K562 (cell line): ENCODE data around the gene PNPLA7. TPM values are rescaled to one million over a fixed set of nuclear protein-coding genes. Genes with fewer than 3 reads are reported as not detected.

Experiments
- ARHGAP35 ChIP-seq: fragments of 450-650 bp; IDR thresholded peaks from 2 replicates; pipeline ENCODE4 v1.6.1; 2018; ENCODE audit not compliant: partially characterized antibody
- BCLAF1 ChIP-seq, 2 experiments: fragments of 450-650 bp in 1 of 2; IDR thresholded peaks; 2 replicates each; pipeline ENCODE4 v1.6.1; 2011 to 2017; ENCODE audit warnings: low read depth in 2 of 2, antibody characterized with exemption in 1 of 2, borderline replicate concordance in 1 of 2, low read length in 1 of 2, mild to moderate bottlenecking in 1 of 2, mixed read lengths in 1 of 2; ENCODE audit not compliant: control insufficient read depth in 1 of 2
- CEBPG ChIP-seq, 3 experiments: fragments of 200-800 bp in 1 of 3; sonication (Bioruptor generic) in 1 of 3; sonication (generic) in 1 of 3; formaldehyde crosslinking in 1 of 3; IDR thresholded peaks in 2 of 3; conservative IDR thresholded peaks in 1 of 3; 2 replicates each; pipeline versions ENCODE4 v1.6.1 to v1.8.0; 2016 to 2022; ENCODE audit warnings: missing compliant biosample characterization in 2 of 3, missing genetic modification characterization in 2 of 3, mild to moderate bottlenecking in 1 of 3, missing genetic modification reagents in 1 of 3
- CLOCK ChIP-seq: fragments of 250-450 bp; sonication (Bioruptor Pico); IDR thresholded peaks from 2 replicates; pipeline ENCODE4 v1.4.0; 2020; ENCODE audit warnings: mild to moderate bottlenecking, moderate library complexity, borderline replicate concordance
- ESRRB ChIP-seq: fragments of 250-450 bp; sonication (Bioruptor Pico); IDR thresholded peaks from 2 replicates; pipeline ENCODE4 v1.5.0; 2020; ENCODE audit warnings: mild to moderate bottlenecking, moderate library complexity, borderline replicate concordance
- ETV5 ChIP-seq: sonication (generic); formaldehyde crosslinking; IDR thresholded peaks from 2 replicates; pipeline ENCODE4 v1.4.0; 2020; ENCODE audit warnings: low read depth, mild to moderate bottlenecking, missing genetic modification reagents
- IRF1 ChIP-seq: sonication (generic); formaldehyde crosslinking; IDR thresholded peaks from 2 replicates; pipeline ENCODE4 v1.8.0; 2022; ENCODE audit warnings: missing genetic modification reagents, mild to moderate bottlenecking, borderline replicate concordance
- KDM4B ChIP-seq, 2 experiments: fragments of 450-650 bp in 1 of 2; sonication (generic) in 1 of 2; IDR thresholded peaks; 2 replicates each; pipeline ENCODE4 v1.6.1; 2016 to 2017; ENCODE audit warnings: borderline replicate concordance in 2 of 2, antibody characterized with exemption in 1 of 2, low read depth in 1 of 2, mild to moderate bottlenecking in 1 of 2
- MEIS2 ChIP-seq: fragments of 450-650 bp; IDR thresholded peaks from 2 replicates; pipeline ENCODE4 v1.6.1; 2014; ENCODE audit warnings: mild to moderate bottlenecking; ENCODE audit not compliant: partially characterized antibody
- NCOA4 ChIP-seq: fragments of 450-650 bp; IDR thresholded peaks from 2 replicates; pipeline ENCODE4 v1.6.1; 2018; ENCODE audit warnings: mild to moderate bottlenecking; ENCODE audit not compliant: partially characterized antibody
- NFIX ChIP-seq: fragments of 250-450 bp; sonication (Bioruptor Pico); IDR thresholded peaks from 2 replicates; pipeline ENCODE4 v1.4.0; 2020; ENCODE audit warnings: low read depth, mild to moderate bottlenecking, moderate library complexity
- NFXL1 ChIP-seq: fragments of 450-650 bp; formaldehyde crosslinking; IDR thresholded peaks from 2 replicates; pipeline ENCODE4 v1.4.0; 2021; ENCODE audit warnings: mild to moderate bottlenecking
- NRF1 ChIP-seq, 2 experiments: fragments of 450-650 bp; IDR thresholded peaks in 1 of 2; conservative IDR thresholded peaks in 1 of 2; 2 replicates each; pipeline ENCODE4 v1.6.1; 2014; ENCODE audit warnings: mild to moderate bottlenecking in 2 of 2
- PHF8 ChIP-seq: fragments of 200-600 bp; sonication (generic); IDR thresholded peaks from 2 replicates; pipeline ENCODE4 v1.6.1; 2012; ENCODE audit warnings: mixed run types, mild to moderate bottlenecking, inconsistent platforms, low read length, moderate library complexity, borderline replicate concordance
- SP1 ChIP-seq: sonication (generic); formaldehyde crosslinking; IDR thresholded peaks from 2 replicates; pipeline ENCODE4 v1.8.1; 2022; ENCODE audit warnings: mild to moderate bottlenecking, missing genetic modification reagents
- TBP ChIP-seq: optimal IDR thresholded peaks from 2 replicates; pipeline ENCODE3; 2011; ENCODE audit warnings: low read depth, low read length, improper control_type of control experiment
- TFAP4 ChIP-seq: sonication (generic); formaldehyde crosslinking; IDR thresholded peaks from 2 replicates; pipeline ENCODE4 v1.8.0; 2022; ENCODE audit warnings: missing genetic modification reagents, mild to moderate bottlenecking, moderate library complexity, borderline replicate concordance
- YBX1 ChIP-seq: fragments of 450-650 bp; IDR thresholded peaks from 2 replicates; pipeline ENCODE4 v1.7.1; 2016; ENCODE audit warnings: mild to moderate bottlenecking
- ZNF644 ChIP-seq: fragments of 200-800 bp; sonication (Bioruptor generic); IDR thresholded peaks from 2 replicates; pipeline ENCODE4 v1.6.1; 2016; ENCODE audit warnings: low read depth, missing genetic modification characterization, missing compliant biosample characterization
- ZNF76 ChIP-seq: fragments of 250-450 bp; sonication (Bioruptor Pico); IDR thresholded peaks from 2 replicates; pipeline ENCODE4 v1.4.0; 2020; ENCODE audit warnings: mild to moderate bottlenecking, moderate library complexity, borderline replicate concordance
- polyA plus RNA-seq, 8 experiments: library from polyadenylated mRNA; depleted of rRNA in 4 of 8; stranded (reverse) in 5 of 8; unstranded in 3 of 8; fragments of >200 nt; fragmentation: Nextera tagmentation in 2 of 8; fragmentation: Illumina TruSeq in 1 of 8; extraction: Ambion mirVana in 2 of 8; extraction: Trizol in 1 of 8; gene quantifications; 2 replicates each; pipeline versions ENCODE4 v1.2.1 to v1.2.3, GENCODE V29; 2011 to 2014; ENCODE audit warnings: inconsistent platforms in 1 of 8, missing spikeins in 1 of 8
- total RNA-seq, 7 experiments: library from RNA; depleted of rRNA in 6 of 7; stranded (reverse); fragments of >200 nt in 6 of 7; fragmentation: Illumina TruSeq in 2 of 7; extraction: Trizol in 2 of 7; gene quantifications; 2 replicates each; pipeline versions ENCODE4 v1.2.1 to v1.2.3, GENCODE V29; 2011 to 2021; ENCODE audit warnings: low replicate concordance in 1 of 7

PNPLA7 gene
- total and polyA plus RNA-seq, 9 of the 15 experiments (the other 6 are each of a cell fraction or from before 2014, with no cell fraction given): 0.01 to 0.85 (median 0.19) TPM; not detected in 1

GRCh38 chr9:137494104-137494544 lies 56.1 kb downstream of the PNPLA7 start (continued):
- TF ChIP-seq BCLAF1 (IDR thresholded peaks at IDR 0.05; ENCODE audit: borderline replicate concordance in 1 of 2, control insufficient read depth in 1 of 2, low read depth in 2 of 2, low read length in 1 of 2) (no peak), KDM4B (IDR thresholded peaks at IDR 0.05; ENCODE audit: borderline replicate concordance in 2 of 2, low read depth in 1 of 2) (no peak), YBX1 (no peak), CLOCK (CRISPR knock-in tag) (no peak), SP1 (CRISPR knock-in tag) (0 out of 2 replicates have a peak, but pooled peaks have one; percentile 53), IRF1 (CRISPR knock-in tag) (no peak), NFXL1 (CRISPR knock-in tag) (no peak), TFAP4 (CRISPR knock-in tag) (peak; percentile 90), TBP (peak; percentile 34), ZNF644 (tag) (no peak), PHF8 (peak; percentile 56; the same call in 1 of the 2 replicates), ETV5 (CRISPR knock-in tag) (peak; percentile 53; the same call in 1 of the 2 replicates), ZNF76 (CRISPR knock-in tag) (no peak), NRF1 (conservative IDR thresholded peaks at IDR 0.05 in 1 of 2, IDR thresholded peaks at IDR 0.05 in 1 of 2) (peak; percentile 30 to 52; a peak in 3 of 4 replicates), CEBPG (CRISPR knock-in tag; IDR thresholded peaks at IDR 0.05) (no peak), CEBPG (tag; conservative IDR thresholded peaks at IDR 0.05 in 1 of 2, IDR thresholded peaks at IDR 0.05 in 1 of 2) (no peak), MEIS2 (peak; percentile 54), ARHGAP35 (no peak), ESRRB (CRISPR knock-in tag) (no peak), NCOA4 (no peak), NFIX (CRISPR knock-in tag) (no peak)
